Stomach smooth muscle (tissue), 2 donors: ENCODE results near the gene TMEM150A.
A peak's percentile ranks its signal among the peaks of the same experiment; 100 is the strongest.
"Not testable (repeated sequence)": the region's sequence is repeated elsewhere in the genome, so short reads cannot be mapped to it uniquely, and the experiment has no call there.

ENCODE experiments used
- H3K27ac ChIP-seq: one replicate; pipeline ENCODE4 v1.7.0; 2013; ENCODE audit warnings: mild to moderate bottlenecking, low read length, inconsistent platforms
- H3K27me3 ChIP-seq, 2 donors: one replicate each; pipeline ENCODE4 v1.7.0; 2013; ENCODE audit warnings: low read length in 2 of 2; ENCODE audit not compliant: insufficient read depth in 2 of 2, control insufficient read depth in 1 of 2
- H3K36me3 ChIP-seq, 2 donors: one replicate each; pipeline ENCODE4 v1.7.0; 2013; ENCODE audit warnings: low read length in 2 of 2; ENCODE audit not compliant: control insufficient read depth in 2 of 2, insufficient read depth in 2 of 2
- H3K4me1 ChIP-seq: one replicate; pipeline ENCODE4 v1.7.0; 2013; ENCODE audit warnings: low read length; ENCODE audit not compliant: control insufficient read depth, insufficient read depth
- H3K4me3 ChIP-seq, 2 donors: one replicate each; pipeline ENCODE4 v1.7.0; 2013; ENCODE audit warnings: low read length in 2 of 2
- H3K9ac ChIP-seq, 2 donors: one replicate each; pipeline ENCODE4 v1.7.0; 2013; ENCODE audit warnings: low read length in 2 of 2, mild to moderate bottlenecking in 1 of 2
- H3K9me3 ChIP-seq, 2 donors: one replicate each; pipeline ENCODE4 v1.7.0; 2013; ENCODE audit warnings: low read length in 2 of 2; ENCODE audit not compliant: control insufficient read depth in 2 of 2
- donor health status: healthy.
- donor health status: Pancreatic carcinoma.

Gene TMEM150A

DNA sequence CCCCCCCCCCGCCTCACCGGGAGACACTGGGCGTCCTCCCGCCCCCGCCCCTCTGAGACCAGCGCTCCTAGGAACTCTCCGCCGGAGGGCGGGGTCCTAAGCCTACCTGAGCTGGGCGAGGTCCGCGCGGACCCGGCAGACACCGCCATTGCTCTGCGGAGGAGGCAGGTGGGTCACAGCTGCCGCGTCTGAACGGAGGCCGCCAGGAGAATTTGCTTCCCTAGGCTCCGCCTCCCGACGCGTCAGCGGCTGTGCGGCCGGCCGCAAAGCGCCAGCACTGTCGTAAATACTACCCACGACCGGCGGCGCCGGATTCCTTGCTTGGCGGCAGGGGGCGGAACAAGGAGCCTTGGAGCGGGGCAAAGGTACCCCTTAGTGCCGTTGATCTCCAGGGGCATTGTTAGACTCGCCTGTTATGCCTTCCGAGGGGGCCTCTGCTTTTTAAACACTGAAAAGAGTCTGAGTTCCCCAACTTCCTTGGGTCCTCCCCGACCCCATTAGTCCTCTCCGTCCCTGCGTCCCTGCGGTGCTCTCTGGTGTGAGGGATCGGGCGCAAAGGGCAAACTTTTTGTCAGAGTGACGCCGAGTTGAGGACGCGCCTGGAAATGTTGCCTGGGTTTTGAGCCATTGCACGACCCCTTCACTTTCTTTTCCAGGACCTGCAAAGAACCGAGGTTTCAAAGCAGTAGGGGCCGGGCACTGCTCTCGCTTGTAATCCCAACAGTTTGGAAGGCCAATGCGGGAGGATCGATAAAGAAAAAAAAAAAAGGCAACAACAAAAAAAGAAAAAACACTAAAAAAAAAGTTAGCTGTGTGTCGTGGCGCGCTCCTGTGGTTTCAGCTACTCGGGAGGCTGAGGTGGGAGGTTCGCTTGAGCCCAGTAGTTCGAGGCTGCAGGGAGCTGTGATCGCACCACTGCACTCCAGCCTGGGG lies 41.0 kb downstream of the TMEM150A start, which contains the start of gene GGCX:
TSS of gene GGCX (minus strand) at position 214 of the 933 bp plus-strand sequence. CDS start at position 149, 65 bp downstream.
- H3K4me1 ChIP-seq: peaks cover 16% of the 10 kb centered on the region
- H3K27me3 ChIP-seq: no peaks in the 10 kb centered on the region
- H3K9me3 ChIP-seq: no peaks in the 10 kb centered on the region
- H3K9ac ChIP-seq: peak within 1 kb of the TSS; percentile 66 to 88
- peak within 1 kb of the TSS; percentile 74 for H3K27ac ChIP-seq
- peaks cover 0 to 9% of the 10 kb centered on the region in 2 donors for H3K36me3 ChIP-seq
- H3K4me3 ChIP-seq: peak within 1 kb of the TSS; percentile 78 to 99

DNA sequence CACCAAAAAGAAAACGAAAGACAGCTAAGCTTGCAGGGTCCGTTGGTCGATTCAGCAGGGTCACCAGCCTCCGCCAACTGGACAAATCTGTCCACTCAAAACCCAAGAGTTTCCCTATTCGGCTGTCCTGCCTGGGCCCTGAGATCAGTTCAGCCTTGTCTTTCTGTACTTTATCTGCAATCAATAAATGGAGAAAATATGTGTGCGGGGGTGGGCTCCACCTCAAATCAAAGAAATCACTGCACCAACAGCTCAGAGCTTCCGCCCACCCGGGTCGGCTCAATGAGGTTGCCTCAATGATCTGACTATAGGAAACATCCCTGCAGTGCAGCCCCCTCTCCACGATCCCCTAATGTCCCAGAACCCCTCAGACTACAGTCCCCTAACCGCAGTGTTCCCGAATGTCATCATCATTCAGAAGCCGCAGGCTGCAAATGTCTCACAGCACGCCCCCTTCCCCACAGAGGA lies 41.7 kb downstream of the TMEM150A start:
- Histone ChIP-seq H3K36me3 (peaks cover 0 to 14% of the 10 kb centered on the region in 2 donors), H3K9me3 (no peaks in the 10 kb centered on the region), H3K27me3 (no peaks in the 10 kb centered on the region), H3K4me1 (peaks cover 16% of the 10 kb centered on the region), H3K9ac (peak overlapping the region; percentile 66 to 78), H3K4me3 (peak overlapping the region; percentile 78 to 99), H3K27ac (peak overlapping the region; percentile 74)

DNA sequence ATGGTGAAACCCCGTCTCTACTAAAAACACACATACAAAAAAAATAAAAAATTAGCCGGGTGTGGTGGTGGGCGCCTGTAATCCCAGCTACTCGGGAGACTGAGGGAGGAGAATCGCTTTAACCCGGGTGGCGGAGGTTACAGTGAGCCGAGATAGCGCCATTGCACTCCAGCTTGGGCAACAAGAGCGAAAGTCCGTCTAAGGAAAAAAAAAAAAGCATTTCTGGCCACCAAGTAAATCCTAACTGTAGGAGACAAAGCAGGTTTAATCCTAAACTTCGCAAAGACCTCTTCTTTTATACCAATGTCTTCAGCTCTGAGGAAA lies 42.1 kb downstream of the TMEM150A start:
- H3K27ac ChIP-seq, H3K9me3 ChIP-seq, H3K27me3 ChIP-seq: not testable (repeated sequence)
- Histone ChIP-seq H3K36me3 (peaks cover under 1 to 14% of the 10 kb centered on the region in 2 donors), H3K9ac (peak overlapping the region; percentile 66 to 78), H3K4me3 (peak overlapping the region; percentile 78 to 99), H3K4me1 (peaks cover 16% of the 10 kb centered on the region)

DNA sequence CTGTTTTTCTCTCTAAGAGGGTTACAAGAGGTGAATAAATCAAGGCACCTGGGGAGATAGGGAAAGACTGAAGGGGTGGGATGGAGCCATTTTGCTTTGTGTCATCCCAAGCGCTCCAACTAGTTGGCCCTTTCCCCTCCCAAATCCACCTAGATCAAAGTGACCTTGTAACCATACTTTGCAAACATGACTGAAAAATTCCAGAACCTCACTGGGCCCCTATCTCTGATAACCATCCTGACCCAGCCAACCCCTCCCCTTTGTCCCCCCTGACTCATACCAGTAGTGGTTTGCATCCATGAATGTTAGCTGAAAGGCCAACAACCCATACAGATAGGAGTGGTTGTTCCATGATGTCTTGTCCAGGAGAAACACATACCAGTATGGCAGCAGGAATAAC lies 44.3 kb downstream of the TMEM150A start:
- no peaks in the 10 kb centered on the region for H3K27me3 ChIP-seq
- H3K4me1 ChIP-seq: peaks cover 16% of the 10 kb centered on the region
- peaks cover 21 to 30% of the 10 kb centered on the region in 2 donors for H3K36me3 ChIP-seq
- H3K4me3 ChIP-seq: no peak overlapping the region
- no peaks in the 10 kb centered on the region for H3K9me3 ChIP-seq
- no peak overlapping the region for H3K9ac ChIP-seq
- H3K27ac ChIP-seq: no peak overlapping the region

DNA sequence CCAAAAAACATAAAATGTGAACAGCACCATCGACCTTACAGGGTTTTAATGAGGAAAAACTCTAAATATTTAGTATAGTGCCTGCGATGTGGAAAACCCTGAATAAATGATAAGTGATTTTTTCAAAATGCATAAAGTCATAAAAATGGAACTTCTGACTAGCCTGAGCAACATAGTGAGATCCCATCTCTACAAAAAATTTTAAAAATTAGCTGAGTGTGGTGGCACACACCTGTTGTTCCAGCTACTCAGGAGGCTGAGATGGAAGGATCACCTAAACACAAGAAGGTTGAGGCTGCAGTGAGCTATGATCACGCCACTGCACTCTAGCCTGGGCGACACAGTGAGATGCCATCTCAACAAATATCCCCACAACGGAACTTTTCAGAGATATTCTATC lies 45.4 kb downstream of the TMEM150A start:
- H3K27me3 ChIP-seq: no peaks in the 10 kb centered on the region
- H3K36me3 ChIP-seq: peaks cover 27 to 40% of the 10 kb centered on the region in 2 donors

DNA sequence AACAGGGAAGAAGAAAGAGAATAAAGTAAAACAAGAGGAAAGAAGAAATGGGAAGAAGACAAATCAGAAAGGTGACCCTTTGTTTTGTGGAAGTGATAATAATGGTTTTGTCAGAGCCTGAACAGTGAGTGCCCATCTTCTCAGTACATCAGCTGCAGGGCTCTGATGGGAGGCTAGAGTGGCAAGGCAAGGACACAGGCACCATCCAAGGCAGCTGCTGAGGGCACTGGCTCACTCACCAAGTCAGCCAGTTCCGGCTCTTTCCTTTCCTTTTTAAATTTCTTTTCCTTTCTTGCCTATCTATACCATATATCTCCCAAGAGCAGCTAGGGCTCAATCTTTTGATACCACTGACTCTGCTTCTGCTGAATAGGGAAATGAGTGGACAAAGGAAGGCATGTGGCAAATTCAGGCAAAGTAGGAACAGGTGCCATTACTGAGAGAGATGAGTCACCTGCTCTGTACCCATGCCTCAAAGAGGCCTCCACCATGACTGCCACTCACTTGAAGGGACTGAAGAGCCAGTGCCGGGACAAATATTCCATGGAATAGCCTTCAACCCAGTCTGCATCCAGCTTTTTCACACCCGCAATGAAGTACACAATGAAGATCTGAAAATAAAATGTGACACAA lies 47.4 kb downstream of the TMEM150A start:
- H3K27ac ChIP-seq: no peak overlapping the region
- H3K4me3 ChIP-seq: no peak overlapping the region
- peaks cover 10% of the 10 kb centered on the region for H3K4me1 ChIP-seq
- peaks cover 39 to 60% of the 10 kb centered on the region in 2 donors for H3K36me3 ChIP-seq
- H3K9me3 ChIP-seq: no peaks in the 10 kb centered on the region
- no peaks in the 10 kb centered on the region for H3K27me3 ChIP-seq
- H3K9ac ChIP-seq: no peak overlapping the region

More for the DNA sequence above, 45.4 kb downstream of the TMEM150A start:
- Histone ChIP-seq H3K4me3 (no peak overlapping the region), H3K4me1 (peaks cover 16% of the 10 kb centered on the region), H3K9ac (no peak overlapping the region), H3K27ac (no peak overlapping the region), H3K9me3 (no peaks in the 10 kb centered on the region)

DNA sequence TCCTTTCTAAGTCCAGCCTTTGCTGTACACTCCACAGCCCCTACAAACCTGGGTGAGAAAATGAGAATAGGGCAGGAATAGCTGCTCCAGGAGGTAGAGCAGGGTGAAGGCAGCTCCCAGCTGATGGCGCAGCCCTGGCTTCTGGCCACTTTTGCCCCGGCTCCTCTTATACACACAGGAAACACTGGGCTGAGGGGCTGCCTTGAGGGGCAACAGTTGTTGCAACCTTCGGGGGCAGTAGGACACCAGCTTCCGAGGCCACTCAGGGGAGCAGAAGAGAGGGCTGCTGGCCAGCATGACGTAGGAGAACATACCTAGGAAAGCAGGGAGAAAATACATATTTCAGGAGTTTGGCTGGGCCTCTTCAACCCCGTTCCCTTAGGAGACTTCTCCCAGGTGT lies 49.3 kb downstream of the TMEM150A start:
- no peak overlapping the region for H3K27ac ChIP-seq
- H3K9me3 ChIP-seq: no peaks in the 10 kb centered on the region
- no peak overlapping the region for H3K9ac ChIP-seq
- no peaks in the 10 kb centered on the region for H3K4me1 ChIP-seq
- peaks cover 41 to 56% of the 10 kb centered on the region in 2 donors for H3K36me3 ChIP-seq
- H3K27me3 ChIP-seq: no peaks in the 10 kb centered on the region
- no peak overlapping the region for H3K4me3 ChIP-seq

DNA sequence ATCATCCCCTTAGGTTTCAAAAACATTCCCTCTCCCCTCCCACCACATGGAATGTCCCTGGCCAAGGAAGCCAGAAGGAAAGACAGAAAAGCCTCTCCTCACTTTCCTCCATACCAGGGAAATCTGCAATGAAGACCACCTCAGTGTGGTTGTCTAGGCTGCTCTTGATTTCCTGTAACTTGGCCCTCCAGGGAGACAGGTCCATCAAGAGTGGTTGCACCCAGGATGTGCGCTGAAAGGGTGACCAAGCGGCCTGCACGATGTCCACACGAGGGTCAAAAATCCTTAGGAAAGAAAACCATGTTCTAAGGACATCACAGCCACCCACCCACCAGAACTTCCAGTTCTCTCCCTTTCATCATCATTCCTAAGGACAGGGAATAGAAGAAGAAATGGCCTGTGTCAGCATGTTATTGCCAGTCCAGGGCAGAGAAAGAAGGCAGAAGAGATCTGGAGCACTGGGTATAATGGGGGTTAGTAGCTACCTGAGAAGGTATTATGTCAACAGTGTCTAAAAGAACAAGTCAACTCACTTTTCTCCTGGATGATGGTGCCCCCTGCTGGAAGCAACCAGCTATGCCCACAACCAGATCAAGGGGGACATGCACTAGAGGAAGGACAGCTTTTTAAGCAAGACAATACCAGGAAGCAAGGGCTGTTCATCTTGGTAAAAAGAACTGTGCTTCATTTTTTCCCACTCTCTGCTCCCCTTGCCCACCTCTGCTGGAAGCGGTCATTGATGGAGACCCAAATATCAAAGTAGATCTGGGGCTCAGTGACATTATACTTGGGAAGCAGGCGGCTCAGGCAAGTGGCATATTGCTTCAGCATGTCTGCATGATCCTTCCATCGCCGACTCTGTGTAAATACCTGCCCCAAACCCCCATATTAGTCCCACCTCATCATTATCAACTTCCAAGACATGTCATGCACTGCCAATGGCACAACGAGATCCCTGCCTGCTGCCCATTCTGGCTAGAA lies 50.5 kb downstream of the TMEM150A start:
- Histone ChIP-seq H3K9me3 (no peaks in the 10 kb centered on the region), H3K27me3 (no peaks in the 10 kb centered on the region), H3K9ac (peak overlapping the region in 1 of 2 donors; percentile 21), H3K4me3 (no peak overlapping the region), H3K36me3 (peaks cover 41 to 54% of the 10 kb centered on the region in 2 donors), H3K4me1 (no peaks in the 10 kb centered on the region), H3K27ac (no peak overlapping the region)

DNA sequence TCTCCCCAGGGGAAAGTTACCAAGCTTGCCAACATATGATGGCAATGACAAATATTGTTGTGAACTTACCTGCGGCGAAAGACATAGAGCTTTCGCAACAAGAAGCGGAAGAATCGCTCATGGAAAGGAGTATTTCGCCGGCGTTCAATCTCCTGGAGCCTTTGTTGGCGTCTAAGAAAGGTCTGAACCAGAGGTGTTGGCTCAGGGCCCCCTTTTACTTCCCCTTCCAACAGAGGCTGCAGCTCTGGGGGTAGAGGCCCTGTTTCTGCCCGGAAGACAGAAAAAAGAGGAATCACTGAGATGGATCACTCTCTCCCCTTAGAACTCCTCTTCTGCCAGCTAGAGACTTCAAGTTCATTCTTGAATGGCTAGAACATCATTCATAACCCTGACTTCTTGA lies 52.0 kb downstream of the TMEM150A start:
- H3K9me3 ChIP-seq: no peaks in the 10 kb centered on the region
- H3K4me3 ChIP-seq: no peak overlapping the region
- H3K27ac ChIP-seq: no peak overlapping the region
- peaks cover 48 to 54% of the 10 kb centered on the region in 2 donors for H3K36me3 ChIP-seq
- H3K4me1 ChIP-seq: peaks cover 2% of the 10 kb centered on the region
- no peaks in the 10 kb centered on the region for H3K27me3 ChIP-seq
- no peak overlapping the region for H3K9ac ChIP-seq

DNA sequence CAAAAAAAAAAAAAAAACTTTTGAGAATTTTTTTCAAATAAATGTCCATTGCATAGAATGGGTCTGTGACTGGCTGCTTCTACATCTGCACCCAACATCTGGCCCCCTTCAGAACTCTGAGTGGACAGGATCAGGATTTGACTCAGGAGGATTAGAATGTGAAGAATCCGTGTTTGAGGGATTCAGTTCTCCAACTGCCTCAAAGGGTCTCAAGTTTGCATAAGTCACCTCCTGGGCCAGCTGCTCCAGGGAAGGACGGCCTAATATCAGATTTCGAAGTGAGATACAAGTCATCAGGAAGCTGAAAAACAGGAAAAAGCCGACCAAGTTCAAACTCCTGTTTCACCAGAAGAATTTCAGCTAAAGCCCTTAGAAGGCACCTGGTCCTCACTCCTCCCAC lies 52.7 kb downstream of the TMEM150A start:
- peaks cover 7% of the 10 kb centered on the region for H3K4me1 ChIP-seq
- H3K27me3 ChIP-seq: no peaks in the 10 kb centered on the region
- H3K27ac ChIP-seq: no peak overlapping the region
- no peak overlapping the region for H3K9ac ChIP-seq
- H3K36me3 ChIP-seq: peaks cover 44 to 49% of the 10 kb centered on the region in 2 donors
- no peaks in the 10 kb centered on the region for H3K9me3 ChIP-seq
- H3K4me3 ChIP-seq: no peak overlapping the region
